Stimulated activated CD8-positive, alpha-beta memory T cell treated with anti-CD3 and anti-CD28 coated beads, Interleukin-4, amount 100 ng/mL, for 4 hours (primary cell): ENCODE results near the gene FOXA3.
A peak's percentile ranks its signal among the peaks of the same experiment; 100 is the strongest.
"Not testable (repeated sequence)": the region's sequence is repeated elsewhere in the genome, so short reads cannot be mapped to it uniquely, and the experiment has no call there.

Experiments
- DNase-seq, 2 donors: peaks; one replicate each; pipeline ENCODE4 v3.0.0-alpha.2; 2020; ENCODE audit warnings: low read depth in 2 of 2, low spot score in 1 of 2

The FOXA3 gene

DNA sequence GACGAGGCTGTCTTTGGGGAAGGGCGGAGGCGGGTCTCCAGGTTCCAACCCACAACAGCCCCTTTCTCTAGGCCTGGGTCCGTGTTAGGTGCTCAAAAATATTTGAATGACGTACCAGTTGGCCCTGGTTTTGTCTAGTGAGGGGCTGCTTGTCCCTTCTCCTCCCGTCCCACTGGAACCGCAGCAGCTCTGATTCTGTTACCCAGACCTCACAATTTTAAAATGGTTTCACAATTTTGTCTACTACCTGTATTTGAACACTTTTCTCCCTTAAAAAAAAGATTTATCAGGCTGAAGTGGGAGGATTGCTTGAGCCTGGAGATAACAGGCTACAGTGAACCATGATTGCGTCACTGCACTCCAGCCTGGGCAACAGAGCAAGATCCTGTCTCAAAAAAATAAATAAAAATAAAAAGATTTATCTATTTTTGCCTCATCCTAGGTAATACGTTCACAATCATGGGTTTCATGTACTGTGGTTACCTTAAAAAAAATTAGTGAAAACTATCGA, 23.1 kb downstream of the FOXA3 start:
- no peak for DNase-seq

GRCh38 chr19:45889210-45889885, 25.2 kb downstream of the FOXA3 start:
- DNase-seq, result no peak

- DNase-seq, result no peak
These were observed 26.8 kb downstream of the FOXA3 start for GRCh38 chr19:45890877-45891276.

- no peak for DNase-seq
These were observed 31.4 kb downstream of the FOXA3 start for GRCh38 chr19:45895519-45895972.

GRCh38 chr19:45895983-45896599, 32.0 kb downstream of the FOXA3 start:
- DNase-seq, result not testable (repeated sequence)

- DNase-seq, result no peak
These were observed 33.2 kb downstream of the FOXA3 start for GRCh38 chr19:45897261-45897812.

DNA sequence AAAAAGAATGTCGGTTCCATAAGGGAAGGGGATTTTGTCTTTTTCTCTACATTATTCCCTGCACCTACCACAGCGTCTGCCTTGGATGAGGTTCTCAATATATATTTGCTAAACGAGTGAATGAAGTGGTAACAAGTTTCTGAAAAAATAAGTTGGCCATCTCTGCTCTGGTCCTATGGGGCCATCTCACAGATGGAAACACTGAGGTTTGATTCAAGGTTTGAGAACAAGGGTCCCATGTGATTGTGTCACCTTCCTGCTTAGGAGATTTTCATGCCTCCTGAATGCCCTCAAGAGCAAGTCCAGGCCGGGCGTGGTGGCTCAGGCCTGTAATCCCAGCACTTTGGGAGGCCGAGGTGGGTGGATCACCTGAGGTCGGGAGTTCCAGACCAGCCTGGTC, 35.1 kb downstream of the FOXA3 start:
- no peak for DNase-seq

- DNase-seq, result no peak
These were observed 35.9 kb downstream of the FOXA3 start for GRCh38 chr19:45899919-45900589.

DNA sequence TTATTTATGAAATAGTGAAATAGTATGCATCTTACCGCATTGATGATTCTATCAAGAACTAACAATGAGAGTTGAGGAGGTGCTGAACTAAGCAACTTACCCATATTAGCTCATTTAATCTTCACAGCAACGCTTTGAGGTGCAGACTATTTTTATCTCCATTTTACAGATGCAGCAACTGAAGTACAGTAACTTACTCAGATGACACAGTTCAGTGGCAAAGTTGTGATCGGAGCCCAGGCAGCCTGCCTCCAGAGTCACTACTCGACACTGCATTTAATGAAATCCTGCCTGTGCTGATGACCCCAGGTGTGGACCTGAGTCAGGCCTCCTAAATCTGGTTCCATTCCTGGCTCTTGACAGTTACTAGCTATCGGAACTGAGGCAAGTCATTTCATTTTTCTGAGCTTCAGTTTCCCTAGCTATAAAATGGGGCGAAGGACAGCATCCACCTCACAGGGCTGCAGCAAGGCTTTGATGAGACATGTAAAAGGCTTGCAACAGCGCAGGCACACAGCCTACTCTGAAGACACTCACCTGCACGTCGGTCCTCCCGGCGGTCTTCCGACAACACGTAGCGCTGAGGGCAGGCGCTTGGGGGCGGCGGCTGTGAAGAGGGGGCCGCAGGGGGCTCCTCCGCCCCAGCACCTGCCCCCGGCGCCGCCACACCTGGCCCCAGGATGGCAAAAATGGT, 36.8 kb downstream of the FOXA3 start:
- DNase-seq, result no peak

- no peak for DNase-seq
These were observed 37.3 kb downstream of the FOXA3 start for GRCh38 chr19:45901432-45901911.

DNA sequence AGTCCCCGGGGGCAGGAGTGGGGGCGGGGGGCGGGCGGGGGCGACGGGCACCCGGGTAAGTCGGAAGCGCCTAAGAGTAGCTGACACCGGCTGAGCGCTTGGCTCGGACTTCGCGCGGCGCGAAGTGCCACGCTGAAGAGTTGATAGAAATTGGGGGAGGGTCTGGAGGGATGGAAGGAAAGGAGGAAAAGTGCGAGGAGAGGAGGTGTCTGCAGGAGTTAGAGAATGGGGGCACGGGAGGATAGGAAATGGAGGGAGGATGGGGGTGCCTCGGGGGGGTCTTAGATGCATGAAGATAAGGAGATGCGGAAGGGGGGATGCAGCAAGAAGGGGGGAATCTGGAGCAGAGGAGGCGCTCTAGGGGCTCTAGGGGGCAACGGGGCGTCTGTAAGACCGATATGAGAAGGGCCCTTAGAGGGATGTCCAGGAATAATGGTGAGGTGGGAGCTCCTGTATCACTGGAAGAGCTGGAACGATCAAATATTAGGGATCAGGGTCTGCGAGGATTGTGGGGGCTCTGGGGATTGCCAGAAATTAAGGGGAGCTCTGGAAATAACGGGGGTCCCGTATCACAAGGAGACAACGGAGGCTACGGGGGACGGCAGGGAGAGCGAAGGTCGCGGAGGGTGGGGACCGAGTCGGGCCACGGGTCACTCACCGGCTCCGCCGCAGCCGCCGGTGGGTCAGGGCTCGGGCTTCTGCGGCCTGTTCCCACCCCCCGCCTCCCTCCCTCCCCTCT, 38.0 kb downstream of the FOXA3 start, which contains the start of gene MYPOP:
Gene MYPOP, minus strand, starts transcription at position 702 of the 739 bp plus-strand sequence. CDS start 840 bp downstream, outside the sequence.
- no peak for DNase-seq

DNA sequence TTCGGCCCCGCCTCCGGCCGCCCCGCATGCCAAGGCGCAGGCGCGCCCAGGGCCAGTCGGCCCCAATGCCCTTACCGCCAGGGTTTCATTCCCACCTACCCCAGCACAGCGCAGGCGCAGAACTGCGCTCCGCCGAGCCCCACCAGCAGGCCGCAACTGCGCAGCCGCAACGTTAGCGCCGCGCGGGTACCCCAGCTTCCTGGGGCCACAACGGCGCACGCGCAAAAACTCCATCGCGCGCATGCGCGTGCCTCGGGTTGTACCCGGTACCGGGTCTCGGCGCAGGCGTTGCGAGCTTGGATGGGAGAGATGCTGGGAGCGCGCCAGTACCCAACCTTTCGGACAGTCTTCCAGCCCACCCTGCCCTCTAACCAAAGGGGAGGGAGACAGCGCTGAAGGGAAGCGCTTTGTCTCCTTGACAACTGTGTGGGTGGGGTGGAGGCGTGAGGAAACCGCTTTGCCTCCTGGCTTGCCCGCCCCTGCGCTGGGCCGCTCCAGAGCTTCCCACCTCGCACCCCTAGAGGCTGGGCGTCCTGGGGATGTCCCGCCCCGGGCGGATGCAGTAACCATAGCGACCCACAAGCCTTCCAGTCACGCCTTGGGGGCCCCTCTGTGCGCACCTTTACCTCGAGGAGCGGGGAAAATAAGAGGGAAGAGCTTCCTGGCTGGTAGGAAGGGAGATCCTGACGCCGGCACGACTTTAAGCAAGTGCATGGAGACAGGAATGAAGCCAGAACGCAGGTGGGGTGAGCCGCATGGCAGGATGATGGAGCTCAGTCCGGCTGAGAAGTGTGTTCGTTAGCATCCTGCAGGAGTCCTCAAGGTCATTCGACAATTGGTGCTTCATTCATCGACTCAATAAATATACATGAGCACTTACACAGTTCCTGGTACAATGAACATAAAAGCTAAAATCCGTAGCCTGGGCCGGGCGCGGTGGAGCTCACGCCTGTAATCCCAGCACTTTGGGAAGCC, 38.8 kb downstream of the FOXA3 start:
- peak; percentile 97 for DNase-seq

- DNase-seq, result no peak
These were observed 40.9 kb downstream of the FOXA3 start for GRCh38 chr19:45905011-45905410.

DNA sequence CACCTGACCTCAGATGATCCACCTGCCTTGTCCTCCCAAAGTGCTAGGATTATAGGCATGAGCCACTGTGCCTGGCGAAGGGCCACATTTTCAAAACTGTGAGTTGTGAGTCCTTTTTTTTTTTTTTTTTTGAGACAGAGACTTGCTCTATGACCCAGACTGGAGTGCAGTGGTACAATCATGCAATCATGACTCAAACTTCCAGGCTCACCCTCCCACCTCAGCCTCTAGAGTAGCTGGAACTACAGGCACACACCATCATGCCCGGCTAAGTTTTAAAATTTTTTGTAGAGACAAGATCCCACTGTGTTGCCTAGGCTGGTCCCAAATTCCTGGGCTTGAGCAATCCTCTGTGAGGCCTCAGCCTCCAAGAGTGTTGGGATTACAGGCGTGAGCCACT, 42.1 kb downstream of the FOXA3 start:
- no peak for DNase-seq

DNA sequence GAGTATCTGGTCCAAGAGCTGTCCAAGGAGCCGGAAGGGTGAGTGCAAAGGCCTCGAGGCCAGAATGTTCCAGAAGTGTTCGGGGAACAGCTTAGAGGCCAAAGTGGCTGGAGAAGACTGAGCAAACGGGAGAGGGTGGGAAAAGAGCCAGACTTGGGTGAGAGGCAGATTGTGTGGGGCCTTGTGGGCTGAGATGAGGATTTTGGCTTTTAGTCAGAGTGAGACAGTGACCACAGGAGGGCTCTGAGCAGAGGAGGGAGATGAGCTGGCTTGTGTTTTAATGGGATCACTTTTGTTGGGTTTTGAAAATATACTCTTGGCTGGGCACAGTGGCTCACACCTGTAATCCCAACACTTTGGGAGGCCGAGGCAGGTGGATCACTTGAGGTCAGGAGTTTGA, 44.8 kb downstream of the FOXA3 start:
- no peak for DNase-seq

GRCh38 chr19:45911291-45911690, 47.2 kb downstream of the FOXA3 start:
- DNase-seq, result no peak

GRCh38 chr19:45913874-45914830, 50.0 kb downstream of the FOXA3 start, which contains the start of gene NANOS2:
Gene NANOS2, minus strand, starts transcription at chr19:45914778. Its CDS starts 85 bp downstream, at chr19:45914693.
- DNase-seq, result no peak
